Stimulated activated CD4-positive, alpha-beta T cell treated with anti-CD3 and anti-CD28 coated beads, Interleukin-2, amount 100 ng/mL, for 4 hours (primary cell): ENCODE results near the gene GIN1.

Experiments used
- DNase-seq: peaks from one replicate; pipeline ENCODE4 v3.0.0-alpha.2; 2020; ENCODE audit warnings: low read depth

The GIN1 gene

GRCh38 chr5:103036601-103037000 is 83.3 kb downstream of the GIN1 start:
- DNase-seq = no peak
